Upper lobe of left lung (tissue), 4 donors: Measurements from ENCODE around the gene PNPLA2.

Source experiments
- CTCF ChIP-seq, 6 experiments: fragments of 450-650 bp in 4 of 6; fragments of 200-600 bp in 2 of 6; sonication (generic) in 2 of 6; IDR thresholded peaks; one replicate each; pipeline ENCODE4 v1.5.1; 2016 to 2019; ENCODE audit warnings: antibody characterized with exemption in 6 of 6
- EP300 ChIP-seq, 4 donors: sonication (generic); formaldehyde crosslinking; IDR thresholded peaks; one replicate each; pipeline ENCODE4 v1.5.1; 2017; ENCODE audit warnings: antibody characterized with exemption in 4 of 4, control low read depth in 2 of 4
- POLR2A ChIP-seq, 4 donors: fragments of 450-650 bp; IDR thresholded peaks; one replicate each; pipeline ENCODE4 v1.5.1; 2016 to 2017; ENCODE audit warnings: antibody characterized with exemption in 4 of 4, mild to moderate bottlenecking in 2 of 4
- POLR2AphosphoS5 ChIP-seq, 2 donors: sonication (generic); formaldehyde crosslinking; IDR thresholded peaks; one replicate each; pipeline ENCODE4 v1.5.1; 2017; ENCODE audit warnings: antibody characterized with exemption in 2 of 2

GRCh38 chr11:782264-783174 lies 36.2 kb upstream of the PNPLA2 start:
- no peak for TF ChIP-seq POLR2A (IDR thresholded peaks at IDR 0.05)
- TF ChIP-seq CTCF (IDR thresholded peaks at IDR 0.05), result no peak
- no peak for TF ChIP-seq EP300 (IDR thresholded peaks at IDR 0.05)
- TF ChIP-seq POLR2AphosphoS5 (IDR thresholded peaks at IDR 0.05), result no peak
